Measurements from ENCODE around the gene KSR1. TPM values are rescaled to one million over a fixed set of nuclear protein-coding genes. Genes with fewer than 3 reads are reported as not detected.

KSR1 gene
- total and polyA plus RNA-seq, 12 donors = 16.0 to 50.4 (median 38.5) TPM

DNA sequence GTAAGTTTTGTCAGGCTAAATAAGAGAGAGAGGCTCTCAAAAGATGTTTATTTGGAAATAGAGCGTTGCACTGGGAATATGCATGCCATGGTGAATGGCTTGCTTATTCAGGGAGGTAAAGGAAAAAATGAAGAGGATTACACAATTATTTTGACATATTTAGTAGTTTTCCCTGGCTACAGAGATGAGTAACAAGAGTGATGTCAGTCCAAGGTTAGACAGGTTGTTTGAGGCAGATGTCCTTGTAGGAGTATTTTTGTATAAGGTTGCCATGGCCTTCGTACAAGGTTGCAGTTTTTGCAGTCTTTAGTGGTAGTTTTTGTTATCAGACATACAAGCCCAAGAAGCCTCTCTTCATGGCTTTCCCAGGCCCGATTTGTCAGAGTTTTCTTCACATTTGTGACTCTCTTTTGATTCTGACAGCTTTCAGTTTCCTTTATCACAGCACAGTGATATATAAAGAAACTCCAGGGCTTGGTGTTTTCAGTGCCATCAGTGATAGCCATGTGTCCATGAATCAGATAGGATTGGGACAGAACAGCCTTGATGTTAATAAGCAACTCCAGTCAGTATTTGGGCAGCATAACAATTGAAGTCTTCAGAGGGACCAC lies 156.0 kb downstream of the KSR1 start:
- Histone ChIP-seq H3K36me3 (replicated peaks in 1 of 2) (peaks cover 0 to 52% of the 10 kb centered on the region in 2 donors), H3K9me3 (replicated peaks in 1 of 3) (no peaks in the 10 kb centered on the region), H3K4me1 (replicated peaks in 1 of 2) (peaks cover 15 to 34% of the 10 kb centered on the region in 2 donors), H3K27me3 (no peaks in the 10 kb centered on the region), H3K27ac (peak overlapping the region in 3 of 5 donors; percentile 17 to 74 (median 58)), H3K4me3 (no peak overlapping the region)
- intact Hi-C loops (cut with DNase I) = loop anchor here in 1 of 2 donors (5.0 kb wide), 1 partner anchor 145 kb away; no protein-coding TSS in a partner anchor
- 31 to 52% (median 38%) methylated on average over 3 of the region's 3 CpGs for WGBS, 4 donors
- peak in 1 of 7 donors; percentile 30 for DNase-seq
- no peak for TF ChIP-seq POLR2A (IDR thresholded peaks at IDR 0.05)
- TF ChIP-seq, protein P1, sequence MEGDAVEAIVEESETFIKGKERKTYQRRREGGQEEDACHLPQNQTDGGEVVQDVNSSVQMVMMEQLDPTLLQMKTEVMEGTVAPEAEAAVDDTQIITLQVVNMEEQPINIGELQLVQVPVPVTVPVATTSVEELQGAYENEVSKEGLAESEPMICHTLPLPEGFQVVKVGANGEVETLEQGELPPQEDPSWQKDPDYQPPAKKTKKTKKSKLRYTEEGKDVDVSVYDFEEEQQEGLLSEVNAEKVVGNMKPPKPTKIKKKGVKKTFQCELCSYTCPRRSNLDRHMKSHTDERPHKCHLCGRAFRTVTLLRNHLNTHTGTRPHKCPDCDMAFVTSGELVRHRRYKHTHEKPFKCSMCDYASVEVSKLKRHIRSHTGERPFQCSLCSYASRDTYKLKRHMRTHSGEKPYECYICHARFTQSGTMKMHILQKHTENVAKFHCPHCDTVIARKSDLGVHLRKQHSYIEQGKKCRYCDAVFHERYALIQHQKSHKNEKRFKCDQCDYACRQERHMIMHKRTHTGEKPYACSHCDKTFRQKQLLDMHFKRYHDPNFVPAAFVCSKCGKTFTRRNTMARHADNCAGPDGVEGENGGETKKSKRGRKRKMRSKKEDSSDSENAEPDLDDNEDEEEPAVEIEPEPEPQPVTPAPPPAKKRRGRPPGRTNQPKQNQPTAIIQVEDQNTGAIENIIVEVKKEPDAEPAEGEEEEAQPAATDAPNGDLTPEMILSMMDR (IDR thresholded peaks at IDR 0.05) = no peak

GRCh38 chr17:27613433-27613832 lies 157.2 kb downstream of the KSR1 start:
- Histone ChIP-seq H3K4me1 (replicated peaks in 1 of 2) (peaks cover 15 to 34% of the 10 kb centered on the region in 2 donors), H3K4me3 (no peak overlapping the region), H3K27me3 (no peaks in the 10 kb centered on the region), H3K9me3 (replicated peaks in 1 of 3) (no peaks in the 10 kb centered on the region), H3K36me3 (replicated peaks in 1 of 2) (peaks cover 0 to 59% of the 10 kb centered on the region in 2 donors), H3K27ac (no peak overlapping the region)
- intact Hi-C loops (cut with DNase I) = loop anchor here in 1 of 2 donors (5.0 kb wide), 1 partner anchor 144 kb away; no protein-coding TSS in a partner anchor
- TF ChIP-seq POLR2A (IDR thresholded peaks at IDR 0.05) = no peak
- TF ChIP-seq, protein P1 (IDR thresholded peaks at IDR 0.05) = no peak
- no peak for DNase-seq
- WGBS, 4 donors = 96 to 97% (median 96%) methylated on average over 3 of the region's 3 CpGs; no CpG with 5 or more reads in 1 of the 4 donors

- Histone ChIP-seq H3K9me3 (replicated peaks in 1 of 3) (no peaks in the 10 kb centered on the region), H3K27me3 (no peaks in the 10 kb centered on the region), H3K4me1 (replicated peaks in 1 of 2) (peaks cover 15 to 28% of the 10 kb centered on the region in 2 donors), H3K36me3 (replicated peaks in 1 of 2) (peaks cover 0 to 56% of the 10 kb centered on the region in 2 donors), H3K27ac (no peak overlapping the region), H3K4me3 (no peak overlapping the region)
- no peak for DNase-seq
- 94 to 100% (median 97%) methylated on average over 1 of the region's 1 CpG for WGBS, 4 donors
- intact Hi-C loops (cut with DNase I) = no loop called here
- TF ChIP-seq POLR2A (IDR thresholded peaks at IDR 0.05) = no peak
- TF ChIP-seq, protein P1 (IDR thresholded peaks at IDR 0.05) = no peak
Observed at GRCh38 chr17:27615121-27615520, 158.9 kb downstream of the KSR1 start.

- DNase-seq = no peak
- intact Hi-C loops (cut with DNase I) = no loop called here
- Histone ChIP-seq H3K36me3 (replicated peaks in 1 of 2) (peaks cover 0 to 55% of the 10 kb centered on the region in 2 donors), H3K27me3 (no peaks in the 10 kb centered on the region), H3K9me3 (replicated peaks in 1 of 3) (no peaks in the 10 kb centered on the region), H3K4me1 (replicated peaks in 1 of 2) (peaks cover 13 to 16% of the 10 kb centered on the region in 2 donors), H3K27ac (no peak overlapping the region), H3K4me3 (no peak overlapping the region)
- 88 to 90% (median 89%) methylated on average over 3 to 4 of the region's 4 CpGs for WGBS, 4 donors
- TF ChIP-seq, protein P1 (IDR thresholded peaks at IDR 0.05) = no peak
- no peak for TF ChIP-seq POLR2A (IDR thresholded peaks at IDR 0.05)
Observed at GRCh38 chr17:27616414-27616813, 160.2 kb downstream of the KSR1 start.
